ENCODE measurements around the gene IFRD2.
A peak's percentile ranks its signal among the peaks of the same experiment; 100 is the strongest.
"Not testable (repeated sequence)": the region's sequence is repeated elsewhere in the genome, so short reads cannot be mapped to it uniquely, and the experiment has no call there.

The IFRD2 gene

GRCh38 chr3:50323614-50324199 is 31.5 kb upstream of the IFRD2 start:
- no peak for DNase-seq

GRCh38 chr3:50323092-50323600 is 30.9 kb upstream of the IFRD2 start:
- DNase-seq = no peak

DNA sequence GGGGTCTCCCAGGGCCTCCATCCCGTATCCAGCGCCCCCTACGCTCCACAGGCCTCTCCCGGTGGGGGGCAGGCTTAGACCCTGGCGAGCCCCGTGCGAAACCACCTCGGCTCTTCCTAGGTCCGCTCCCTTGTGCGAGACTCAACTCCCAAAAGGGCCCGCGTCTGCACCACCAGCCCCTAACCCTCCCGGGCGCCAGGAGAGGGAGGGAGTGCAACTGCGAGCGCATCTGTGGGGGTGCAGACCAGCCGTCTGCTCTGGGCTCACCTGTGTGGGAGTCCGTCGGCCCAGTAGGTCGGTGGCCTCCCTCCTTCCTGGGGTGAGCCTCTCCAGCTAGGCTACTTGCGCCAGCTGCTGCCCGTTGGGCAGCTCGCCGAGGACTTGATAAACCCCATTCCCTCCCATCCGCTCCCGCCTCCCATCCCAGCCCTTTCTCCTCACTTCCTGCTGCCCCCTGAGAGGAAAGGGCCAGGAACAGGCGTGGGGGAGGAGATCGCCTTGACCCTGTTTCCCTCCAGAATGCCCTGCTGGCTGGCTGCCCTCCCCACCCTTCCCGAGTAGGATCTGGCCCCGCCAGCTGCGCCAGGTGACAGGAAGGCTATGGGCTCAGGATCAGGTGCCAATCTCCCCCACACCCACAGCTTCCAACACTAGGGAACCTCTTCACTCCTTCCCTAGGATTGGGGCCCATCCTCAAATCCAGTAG is 30.3 kb upstream of the IFRD2 start, which contains the start of gene HYAL2:
TSS of gene HYAL2 (minus strand) at position 360 of the 706 bp plus-strand sequence. CDS start 2,256 bp downstream, outside the sequence.
- no peak for DNase-seq

- no peak for DNase-seq
Measured at GRCh38 chr3:50322115-50322385, 29.8 kb upstream of the IFRD2 start.

- DNase-seq = peak; percentile 55
Measured at GRCh38 chr3:50321336-50322114, 29.3 kb upstream of the IFRD2 start.

- DNase-seq = peak; percentile 55
Measured at GRCh38 chr3:50320853-50321335, 28.7 kb upstream of the IFRD2 start.

- DNase-seq = no peak
Measured at GRCh38 chr3:50319894-50320625, 27.8 kb upstream of the IFRD2 start.

DNA sequence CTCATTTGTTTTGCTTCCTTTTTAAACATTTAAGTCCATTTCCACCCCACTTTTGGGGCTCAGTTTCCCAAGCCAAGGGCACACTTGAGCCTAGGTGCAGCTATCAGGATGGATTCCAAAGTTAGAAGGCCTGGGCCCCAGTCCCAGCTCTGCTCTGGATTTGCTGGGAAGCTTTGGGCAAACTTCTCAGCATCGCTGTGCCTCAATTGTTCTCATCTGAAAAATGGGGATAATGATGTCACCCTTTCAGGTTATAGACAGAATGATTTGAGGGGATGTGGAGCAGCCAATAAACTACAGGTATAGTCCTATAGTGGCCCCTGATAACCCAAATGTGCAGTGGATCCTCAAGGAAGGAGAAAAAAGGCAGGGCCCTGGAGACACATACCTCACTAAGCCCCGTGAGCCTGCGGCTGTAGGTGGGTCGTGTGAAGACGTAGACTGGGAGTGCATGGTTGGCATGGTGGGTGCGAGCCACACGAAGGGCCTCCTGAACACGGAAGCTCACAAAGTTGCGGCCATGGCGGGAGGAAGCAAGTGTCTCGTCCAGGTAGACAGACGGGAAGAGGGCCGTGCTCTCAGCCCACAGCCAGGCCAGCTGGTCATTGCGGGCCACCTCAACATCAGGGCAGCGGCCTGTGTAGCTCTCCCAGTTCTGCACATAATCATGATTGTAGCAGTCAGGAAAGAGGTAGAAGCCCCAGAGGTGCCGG is 27.1 kb upstream of the IFRD2 start:
- no peak for DNase-seq

DNA sequence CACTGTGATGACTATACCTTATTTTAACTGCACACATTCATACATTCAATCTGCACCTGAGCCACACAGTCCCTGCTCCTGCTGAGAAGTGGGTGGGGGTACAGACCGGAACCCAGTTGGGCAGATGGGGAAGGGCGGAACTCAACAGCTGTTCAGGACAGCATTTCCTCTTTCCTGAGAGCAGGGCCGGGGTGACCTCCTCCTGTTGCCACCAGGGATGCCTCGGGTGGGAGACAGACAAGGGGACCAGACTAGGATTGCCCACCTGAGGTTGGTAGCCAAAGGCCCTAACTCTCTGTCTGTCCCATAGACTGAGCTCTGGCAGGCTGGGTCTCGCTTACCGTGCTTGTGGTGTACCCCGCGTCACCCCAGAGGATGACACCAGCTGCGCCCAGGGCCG is 26.4 kb upstream of the IFRD2 start:
- no peak for DNase-seq

DNA sequence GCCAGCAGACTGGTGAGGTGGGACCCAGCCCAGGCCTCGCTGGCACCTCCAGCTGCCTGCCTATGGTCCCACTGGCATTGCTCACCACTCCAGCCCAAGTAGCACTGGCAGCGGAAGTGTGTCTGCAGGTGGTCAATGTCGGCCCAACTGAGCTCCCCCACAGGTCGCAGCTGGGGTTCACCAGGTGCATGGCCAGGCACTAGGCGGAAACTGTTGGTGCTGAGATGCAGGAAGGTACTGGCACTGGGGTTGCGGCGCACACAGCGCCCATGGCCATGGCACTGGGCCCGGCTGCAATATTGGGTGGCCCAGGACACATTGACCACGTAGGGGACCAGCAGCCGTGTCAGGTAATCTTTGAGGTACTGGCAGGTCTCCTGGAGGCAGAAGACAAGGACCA is 25.9 kb upstream of the IFRD2 start:
- no peak for DNase-seq

- no peak for DNase-seq
Measured at GRCh38 chr3:50317300-50317699, 25.1 kb upstream of the IFRD2 start.

DNA sequence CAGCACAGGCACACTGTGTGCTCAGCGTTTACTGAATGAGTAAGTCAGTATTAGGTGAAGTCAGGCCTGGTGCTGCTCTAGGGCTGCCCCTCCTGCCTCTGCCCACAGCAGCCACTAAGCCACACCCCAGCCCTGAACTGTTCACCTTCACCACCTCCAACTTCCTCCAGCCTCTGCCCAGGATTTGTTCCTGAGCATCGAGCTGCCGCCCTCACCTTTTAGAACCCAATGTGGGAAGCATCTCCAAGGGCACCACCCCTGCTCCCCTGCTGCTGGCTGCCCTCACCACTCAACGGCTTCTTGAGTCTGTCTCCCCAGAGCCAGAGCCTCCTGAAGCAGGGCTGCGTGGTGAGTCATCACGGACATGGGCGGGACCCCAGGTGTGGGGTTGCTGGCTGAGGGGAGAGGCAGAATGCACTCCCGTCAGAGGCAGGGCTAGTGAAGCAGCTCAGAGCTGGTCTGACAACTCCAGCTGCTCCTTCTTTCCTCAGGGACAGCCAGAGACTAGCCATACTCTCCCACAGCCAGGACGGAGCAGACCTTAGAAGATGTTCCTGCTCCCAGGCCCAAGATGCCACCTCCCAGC is 24.5 kb upstream of the IFRD2 start:
- DNase-seq = no peak

DNA sequence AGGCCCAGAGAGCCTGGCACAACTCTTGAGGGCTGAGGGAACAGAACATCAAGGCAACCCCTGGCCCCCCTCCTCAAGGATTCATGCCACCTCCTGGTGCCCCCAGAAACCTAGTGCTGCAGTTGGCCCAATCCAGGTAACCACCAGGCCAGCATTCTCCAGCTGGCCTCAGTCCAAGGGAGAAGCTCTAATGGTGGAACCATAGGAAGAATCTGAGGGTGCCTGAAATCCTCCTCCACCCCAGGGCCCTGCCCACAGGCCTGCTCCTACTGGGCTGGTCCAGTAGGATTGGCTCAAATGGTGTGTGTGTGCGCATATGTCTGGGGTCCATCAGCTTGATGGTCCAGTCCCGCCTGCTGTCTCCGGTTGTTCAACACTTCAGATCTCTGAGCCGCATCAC is 22.6 kb upstream of the IFRD2 start:
- DNase-seq = no peak

GRCh38 chr3:50314342-50314741 is 22.1 kb upstream of the IFRD2 start:
- DNase-seq = no peak

DNA sequence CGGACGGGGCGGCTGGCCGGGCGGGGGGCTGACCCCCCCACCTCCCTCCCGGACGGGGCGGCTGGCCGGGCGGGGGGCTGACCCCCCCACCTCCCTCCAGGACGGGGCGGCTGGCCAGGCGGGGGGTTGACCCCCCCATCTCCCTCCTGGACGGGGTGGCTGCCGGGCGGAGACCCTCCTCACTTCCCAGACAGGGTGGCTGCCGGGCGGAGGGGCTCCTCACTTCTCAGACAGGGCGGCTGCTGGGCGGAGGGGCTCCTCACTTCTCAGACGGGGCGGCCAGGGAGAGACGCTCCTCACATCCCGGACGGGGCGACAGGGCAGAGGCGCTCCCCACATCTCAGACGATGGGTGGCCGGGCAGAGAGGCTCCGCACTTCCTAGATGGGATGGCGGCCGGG is 19.8 kb upstream of the IFRD2 start:
- not testable (repeated sequence) for DNase-seq

DNA sequence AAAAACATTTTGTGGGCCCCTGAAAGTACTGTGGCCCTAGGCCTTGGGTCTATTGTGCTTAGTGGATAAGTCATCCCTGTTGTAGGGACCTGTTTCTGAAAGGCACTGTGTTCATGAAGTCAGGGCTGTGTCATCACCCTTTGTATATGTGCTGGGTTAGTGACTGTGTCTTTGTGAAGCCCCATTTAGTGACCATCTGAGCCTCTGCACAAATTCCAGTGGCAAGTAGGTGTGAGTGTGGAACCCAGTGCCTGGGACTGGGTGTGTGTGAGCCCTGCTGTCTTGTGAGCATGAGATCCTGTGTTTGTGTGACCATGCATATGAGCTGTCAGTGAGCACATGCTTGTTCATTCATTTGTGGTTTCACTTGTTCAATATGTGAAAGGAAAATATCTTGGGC is 12.4 kb upstream of the IFRD2 start:
- DNase-seq = no peak

DNA sequence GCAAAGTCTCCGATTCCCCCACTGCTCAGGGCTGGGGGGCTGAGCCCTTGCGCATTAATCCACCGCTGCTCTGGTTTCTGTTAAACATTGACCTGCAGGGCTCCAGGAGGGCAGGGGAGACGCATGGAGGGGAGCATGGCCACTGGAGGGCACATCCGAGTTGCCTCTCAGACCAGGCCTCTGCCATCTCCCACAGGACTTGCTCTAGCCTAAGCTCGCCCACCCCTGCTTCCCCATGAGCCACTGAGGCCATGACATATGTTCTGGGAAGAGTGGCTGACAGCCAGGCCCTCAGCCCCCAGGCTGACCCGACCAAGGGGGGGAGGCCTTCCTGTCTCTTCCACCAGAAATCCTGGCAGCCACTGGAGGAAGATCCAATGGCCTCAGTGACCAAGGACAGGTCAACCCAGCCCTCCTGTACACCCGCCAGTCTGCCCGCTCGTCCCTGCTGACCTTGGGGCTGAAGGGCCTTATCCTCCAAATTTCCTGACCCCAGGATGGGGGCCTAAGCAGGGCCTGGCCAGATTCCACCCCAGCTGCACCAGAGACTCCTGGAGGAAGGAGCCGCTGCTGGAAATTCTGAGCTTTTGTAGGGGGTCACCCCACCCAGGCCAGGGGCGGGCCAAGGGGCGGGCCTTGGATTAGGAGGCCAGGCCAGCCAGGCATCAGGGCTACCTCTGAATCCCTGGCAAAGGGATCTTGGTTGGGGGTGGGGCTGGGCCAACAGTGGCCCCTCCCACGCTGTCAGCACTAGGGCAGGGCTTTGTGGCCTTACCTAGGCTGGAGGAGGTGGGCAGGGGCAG is 11.0 kb upstream of the IFRD2 start, which contains the start of gene HYAL1:
TSS of gene HYAL1 (minus strand) at position 562 of the 803 bp plus-strand sequence. CDS start 618 bp downstream, outside the sequence.
- DNase-seq = no peak

- no peak for DNase-seq
Measured at GRCh38 chr3:50302095-50303012, 10.1 kb upstream of the IFRD2 start.

DNA sequence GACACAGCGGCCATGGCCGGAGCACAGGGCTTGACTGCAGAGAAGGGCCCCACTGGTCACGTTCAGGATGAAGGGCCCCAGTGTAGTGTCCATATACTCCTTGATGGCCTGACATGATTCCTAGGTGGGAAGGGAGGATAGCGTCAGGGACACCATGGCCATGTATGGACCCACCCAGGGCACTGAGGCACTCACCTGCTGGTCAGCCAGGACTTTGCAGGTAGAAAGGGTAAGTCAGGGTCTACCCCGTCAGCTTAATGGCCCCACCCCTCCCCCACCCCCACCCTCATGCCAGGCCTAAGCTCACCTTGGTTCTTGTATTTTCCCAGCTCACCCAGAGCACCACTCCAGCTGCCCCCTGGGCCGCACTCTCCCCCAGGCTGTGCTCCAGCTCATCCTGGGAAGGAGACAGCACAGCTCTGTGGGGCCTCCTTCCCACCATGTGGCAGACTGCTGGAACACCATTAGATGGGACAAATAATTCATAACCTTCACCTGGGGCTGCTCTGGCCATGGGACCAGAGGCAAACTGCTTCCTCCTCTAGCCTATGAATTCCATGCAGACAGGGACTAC is 8.5 kb upstream of the IFRD2 start:
- no peak for DNase-seq

Data from NCI-H774 (cell line).